ENCODE data around the gene INPP5A. TPM values are rescaled to one million over a fixed set of nuclear protein-coding genes. Genes with fewer than 3 reads are reported as not detected.

Gene INPP5A
- total RNA-seq, 1 experiment from 2014 or later, result 16.0 TPM

DNA sequence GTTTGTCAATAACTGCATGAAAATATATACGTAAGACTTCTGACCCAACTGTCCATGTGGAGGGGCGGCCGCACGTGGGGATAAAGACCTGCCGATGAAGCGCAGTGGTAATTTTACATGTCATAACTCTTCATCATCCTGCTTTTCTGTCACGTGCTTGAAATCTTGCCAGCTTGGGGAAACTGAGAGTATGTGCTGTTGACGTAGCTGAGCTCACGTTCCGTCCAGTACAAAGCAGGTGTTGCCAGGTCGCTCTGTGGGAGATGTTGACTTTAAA is 105.1 kb downstream of the INPP5A start:
- no peak for DNase-seq (ENCODE audit: low read depth)

DNA sequence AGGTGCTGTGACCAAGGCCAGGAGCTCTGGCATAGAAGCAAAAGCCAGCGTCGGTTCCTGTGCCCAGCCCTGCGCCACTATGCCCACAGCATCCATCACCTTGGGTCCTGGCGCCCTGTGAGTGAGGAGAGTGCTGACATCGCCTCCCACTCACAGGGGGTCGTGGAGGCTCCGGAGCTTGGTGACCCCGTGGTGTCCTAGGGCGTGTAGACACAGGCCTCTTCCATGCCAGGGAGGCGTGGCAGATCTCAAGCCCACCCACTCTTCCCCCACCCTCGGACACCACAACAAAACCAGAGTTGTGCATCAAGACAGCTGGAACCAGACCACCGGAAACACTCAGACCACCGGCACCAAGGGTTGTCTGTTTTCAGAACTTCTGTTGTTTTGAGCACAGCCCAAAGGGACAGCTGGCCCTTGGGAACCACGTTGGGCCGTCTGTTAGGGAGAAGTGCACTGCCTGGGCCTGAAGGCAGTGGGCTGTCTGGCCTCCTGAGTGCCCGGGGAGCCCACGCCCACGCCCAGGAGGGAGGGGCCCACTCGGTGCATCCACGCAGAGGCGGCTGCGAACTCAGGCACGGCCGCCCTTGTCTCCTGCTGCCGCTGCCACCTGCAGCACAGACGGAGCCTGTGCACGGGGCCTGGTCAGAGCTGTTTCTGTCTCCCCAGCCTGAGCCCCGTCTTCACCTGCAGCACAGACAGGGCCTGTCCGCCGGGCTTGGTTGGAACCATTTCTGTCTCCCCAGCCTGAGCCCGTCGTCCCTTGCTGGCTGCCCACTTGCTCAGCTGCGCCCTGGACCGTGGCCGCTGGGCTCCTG is 106.3 kb downstream of the INPP5A start:
- no peak for DNase-seq (ENCODE audit: low read depth)

DNA sequence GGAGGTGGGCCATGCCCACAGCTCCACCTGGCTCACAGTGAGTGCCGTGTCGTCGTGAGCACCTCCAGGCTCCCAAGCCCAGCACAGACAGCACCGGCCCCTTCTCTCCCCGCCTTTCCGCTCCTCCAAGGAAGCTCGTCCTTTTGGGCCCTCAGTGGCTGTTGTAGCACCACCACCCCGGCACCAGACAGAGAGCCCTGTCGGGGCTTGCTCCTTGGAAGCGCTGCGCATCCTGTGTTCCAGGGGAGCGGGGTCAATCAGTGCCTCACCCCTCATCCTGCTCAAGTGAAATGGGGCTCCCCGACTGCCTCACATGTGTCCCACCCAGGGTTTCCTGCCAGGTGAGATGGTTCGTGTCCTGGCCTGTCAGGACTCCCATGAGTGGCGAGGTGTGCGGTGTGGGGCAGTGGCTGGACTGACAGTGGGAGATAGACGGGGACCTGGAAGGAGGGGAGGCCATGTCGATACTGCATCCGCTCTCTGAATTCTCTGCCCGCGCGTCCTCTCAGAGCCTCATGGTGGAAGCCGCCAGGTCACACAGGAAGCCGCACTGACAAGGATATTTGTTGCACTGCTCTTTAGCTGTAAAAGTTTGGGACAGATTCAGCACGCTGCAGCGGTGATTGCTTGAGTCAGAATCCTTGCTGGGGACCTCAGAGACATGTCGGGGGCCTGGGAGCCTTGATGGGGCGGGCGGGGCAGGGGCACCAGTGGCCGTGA is 107.1 kb downstream of the INPP5A start:
- no peak for DNase-seq (ENCODE audit: low read depth)

DNA sequence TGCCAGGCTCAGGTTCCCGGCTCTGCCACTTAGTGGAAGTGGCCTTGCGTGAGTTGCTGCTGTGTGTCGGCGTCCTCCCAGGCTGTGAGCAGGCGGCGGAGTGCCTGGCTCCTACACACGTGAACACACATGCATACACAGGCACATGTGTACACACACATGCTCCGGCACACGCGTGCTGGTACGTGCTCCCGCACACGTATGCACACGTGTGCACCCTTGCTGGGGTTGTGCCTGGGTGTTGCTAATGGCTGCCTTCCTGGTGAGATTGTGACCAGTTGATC is 107.6 kb downstream of the INPP5A start:
- no peak for DNase-seq (ENCODE audit: low read depth)

DNA sequence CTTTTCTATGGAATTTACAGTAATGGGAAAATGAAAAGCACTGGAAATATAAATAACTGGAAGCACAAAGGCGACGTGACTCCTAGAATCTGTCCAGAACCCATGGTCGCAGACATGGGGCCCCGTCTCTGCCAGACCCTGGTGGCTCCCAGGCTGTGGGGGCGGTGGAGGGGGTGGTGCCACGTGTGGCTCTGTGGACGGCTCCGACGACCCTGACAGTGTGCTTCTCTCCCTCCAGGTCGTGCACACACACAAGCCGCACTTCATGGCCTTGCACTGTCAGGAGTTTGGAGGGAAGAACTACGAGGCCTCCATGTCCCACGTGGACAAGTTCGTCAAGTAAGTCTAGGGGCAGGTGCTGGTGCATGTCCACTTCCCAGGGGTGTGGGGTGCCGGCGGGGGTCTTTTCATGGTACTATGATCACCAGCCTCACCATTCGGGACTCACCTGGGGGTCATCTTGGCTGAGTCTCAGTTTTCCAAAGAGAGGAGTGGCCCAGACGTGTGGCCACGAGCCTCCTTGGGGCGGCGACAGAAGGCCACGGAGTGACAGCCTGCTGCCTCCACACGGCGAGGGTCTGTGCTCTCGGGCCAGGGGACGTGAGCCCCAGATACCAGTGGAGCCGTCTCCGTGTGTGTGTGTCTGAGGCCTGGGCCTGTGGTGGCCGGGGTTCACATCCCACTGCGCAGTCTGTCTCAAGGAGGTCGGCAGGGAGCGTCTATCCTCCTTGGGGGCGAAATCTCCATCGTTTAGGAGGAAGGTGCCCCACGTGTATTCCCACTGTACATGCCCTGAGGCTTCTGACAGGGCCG is 108.2 kb downstream of the INPP5A start:
- no peak for DNase-seq (ENCODE audit: low read depth)

DNA sequence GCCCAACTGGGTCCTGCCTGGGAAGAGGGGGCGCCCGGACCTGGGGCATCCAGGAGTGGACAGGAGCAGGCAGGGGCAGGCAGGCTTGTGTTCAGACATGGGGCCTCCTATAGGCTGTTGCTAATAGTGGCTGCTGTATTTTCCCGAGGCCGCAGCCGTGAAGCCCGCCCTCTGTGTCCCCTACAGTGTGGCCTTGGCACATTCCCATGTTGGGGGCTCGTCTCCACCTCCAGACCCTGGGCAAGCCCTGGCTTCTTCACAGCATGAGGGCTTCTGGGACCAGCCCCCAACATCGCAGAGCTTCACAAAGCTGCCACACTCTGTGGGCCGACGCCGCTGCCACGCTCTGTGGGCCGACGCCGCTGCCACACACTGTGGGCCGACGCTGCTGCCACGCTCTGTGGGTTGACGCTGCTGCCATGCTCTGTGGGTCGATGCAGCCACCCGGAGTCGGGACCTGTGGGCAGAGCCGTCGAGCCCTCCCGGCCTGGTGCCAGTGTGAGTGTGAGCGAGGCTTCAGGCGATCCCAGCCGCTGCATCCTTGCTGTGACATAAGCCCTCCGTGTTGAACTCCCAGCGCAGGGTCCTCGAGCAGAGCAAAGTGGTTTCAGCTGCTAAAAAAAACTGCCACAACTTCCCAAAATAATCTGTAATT is 109.0 kb downstream of the INPP5A start:
- no peak for DNase-seq (ENCODE audit: low read depth)

DNA sequence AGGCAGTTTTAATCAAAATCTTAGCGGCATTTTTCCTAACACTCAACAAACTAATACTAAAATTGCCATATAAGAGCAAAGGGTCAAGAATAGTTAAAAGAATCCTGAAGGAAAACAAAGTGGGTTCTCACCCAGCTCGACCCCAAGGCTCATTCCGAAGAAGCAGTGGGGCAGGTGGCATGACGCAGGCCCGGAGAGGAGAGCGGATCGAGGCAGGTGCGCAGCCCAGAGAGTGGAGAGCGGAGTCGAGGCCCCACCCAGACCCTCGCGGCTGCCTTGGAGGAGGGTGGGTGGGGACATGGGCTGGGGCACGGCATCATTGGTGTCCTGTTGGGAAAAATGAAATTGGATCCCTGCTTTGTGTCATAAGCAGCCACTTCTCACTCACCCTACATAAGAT is 109.8 kb downstream of the INPP5A start:
- DNase-seq (ENCODE audit: low read depth), result no peak

DNA sequence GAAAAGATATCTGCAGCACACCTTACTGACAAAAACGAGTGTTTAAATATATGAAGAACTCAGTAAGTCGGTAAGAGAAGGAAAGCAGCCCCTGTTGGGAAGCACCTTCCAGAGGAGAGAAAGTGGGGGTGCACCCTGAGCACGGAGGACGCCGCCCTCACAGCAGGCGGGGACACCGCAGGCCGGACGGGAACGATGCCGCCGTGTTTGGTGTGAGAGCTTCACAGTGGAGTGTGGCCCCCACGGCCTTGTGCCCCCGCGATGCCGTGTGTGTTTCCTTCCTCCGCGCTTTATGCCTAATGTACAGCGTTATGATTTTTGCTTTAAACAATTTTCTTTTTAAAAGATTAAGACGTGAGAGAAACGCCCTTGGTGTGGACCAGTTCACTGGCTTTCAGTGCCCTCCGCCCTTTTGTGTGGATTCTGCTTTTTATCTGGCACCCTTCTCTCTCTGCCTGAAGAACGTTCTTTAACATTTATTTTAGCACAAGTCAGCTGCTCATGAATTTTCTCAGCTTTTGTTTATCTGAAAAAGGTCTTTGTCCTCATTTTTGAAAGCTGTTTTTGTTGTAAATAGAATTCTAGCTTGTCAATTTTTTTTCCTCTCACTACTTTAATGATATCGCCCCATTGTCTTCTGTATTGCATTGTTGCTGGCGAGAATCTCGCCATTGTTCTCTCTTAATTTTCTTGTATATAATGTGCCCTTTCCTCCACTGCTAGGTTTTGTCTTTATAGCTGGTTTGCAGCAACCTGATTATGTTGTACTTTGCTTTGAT is 110.7 kb downstream of the INPP5A start:
- no peak for DNase-seq (ENCODE audit: low read depth)

DNA sequence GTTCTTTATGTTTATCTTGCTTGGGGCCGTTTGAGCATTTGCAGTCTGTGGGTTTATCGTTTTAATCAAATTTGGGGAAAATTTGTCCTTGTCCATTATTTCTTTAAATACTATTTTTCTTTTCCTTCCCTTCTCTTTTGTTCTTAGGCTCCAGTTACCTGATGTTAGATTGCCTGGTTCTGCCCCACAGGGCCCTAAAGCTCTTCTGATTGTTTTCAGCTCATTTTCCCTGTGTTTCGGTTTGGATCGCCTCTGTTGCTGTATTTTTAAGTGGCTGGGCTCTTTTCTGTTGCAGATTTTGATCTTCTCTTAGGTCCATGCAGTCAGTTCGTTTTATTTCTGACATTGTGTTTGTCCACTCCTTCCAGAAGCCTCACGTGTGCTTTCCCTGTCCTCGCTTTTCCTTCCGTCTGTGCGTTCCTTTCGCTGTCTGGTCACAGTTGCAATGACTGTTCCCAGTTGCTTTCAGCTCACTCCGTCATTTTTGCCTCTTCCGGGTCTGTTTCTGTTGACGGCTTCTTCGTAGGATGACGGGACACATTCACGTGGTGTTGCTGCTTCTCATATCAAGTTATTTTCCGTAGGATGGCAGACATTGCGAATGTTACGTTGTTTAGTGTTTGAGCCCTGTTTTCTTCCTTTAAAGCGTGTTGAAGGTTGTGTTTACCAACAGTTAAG is 111.4 kb downstream of the INPP5A start:
- DNase-seq (ENCODE audit: low read depth), result no peak

DNA sequence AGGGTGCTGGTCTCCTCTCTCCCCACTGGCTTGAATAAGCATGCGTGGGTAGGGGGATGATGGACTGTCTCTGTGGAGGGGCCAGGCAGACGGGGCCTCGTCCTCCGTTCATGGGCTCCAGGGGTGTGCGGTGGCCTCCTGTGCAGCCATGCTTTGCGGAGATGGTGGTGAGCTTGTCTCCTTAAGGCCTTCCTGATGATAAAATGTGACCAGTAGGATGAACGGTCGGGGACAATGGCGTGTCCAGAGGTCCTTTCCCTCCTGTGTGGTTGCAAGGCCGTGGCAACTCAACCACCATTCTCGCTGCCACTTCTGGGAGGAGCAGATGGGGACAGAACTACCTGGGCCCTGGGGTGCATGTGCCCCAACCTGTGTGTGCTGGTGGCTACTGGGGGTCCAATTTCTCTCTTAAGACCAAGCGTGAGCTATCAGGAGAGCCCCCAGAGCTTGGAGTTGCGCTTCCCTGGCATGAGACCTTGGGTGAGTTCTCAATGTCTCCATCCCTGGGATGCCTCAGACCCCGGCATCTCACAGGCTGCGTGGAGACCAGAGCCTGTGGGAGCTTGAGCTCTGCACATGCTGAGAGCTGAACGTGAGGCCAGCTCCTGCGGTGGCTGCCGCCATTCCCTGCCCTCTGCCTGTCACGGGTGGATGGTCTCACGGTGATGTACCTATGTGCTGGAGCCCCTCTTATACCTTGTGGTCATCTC is 112.2 kb downstream of the INPP5A start:
- no peak for DNase-seq (ENCODE audit: low read depth)

DNA sequence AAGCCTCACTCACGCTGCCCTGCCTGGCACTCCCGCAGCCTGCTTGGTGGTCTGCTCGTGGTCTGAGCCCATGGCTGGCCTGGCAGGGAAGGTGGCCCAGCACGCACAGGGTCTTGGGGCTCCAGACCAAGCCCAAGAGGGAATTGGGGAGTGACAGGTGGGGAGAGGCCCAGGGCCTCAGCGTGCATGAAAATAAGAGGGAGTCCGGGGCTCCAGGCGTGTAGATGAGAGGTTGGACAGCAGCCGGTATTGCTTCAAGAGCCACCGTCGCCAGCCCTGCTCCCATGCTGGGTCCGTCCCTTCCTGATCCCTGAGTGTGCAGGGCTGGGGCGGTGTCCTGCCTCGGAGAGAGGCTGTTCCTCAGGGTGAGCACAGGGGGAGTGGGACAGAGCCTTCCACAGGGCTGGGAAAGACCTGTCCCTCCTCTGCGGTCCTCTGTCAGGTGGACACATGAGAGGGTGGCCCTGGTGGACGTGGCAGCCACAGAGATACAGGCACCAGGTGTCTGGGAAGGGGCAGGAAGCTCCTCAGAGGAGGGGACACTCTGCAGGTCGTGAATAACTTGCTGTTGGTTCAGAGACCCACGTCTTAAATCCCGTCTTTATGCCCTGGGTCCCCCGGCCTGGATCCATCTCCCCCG is 113.1 kb downstream of the INPP5A start:
- no peak for DNase-seq (ENCODE audit: low read depth)

DNA sequence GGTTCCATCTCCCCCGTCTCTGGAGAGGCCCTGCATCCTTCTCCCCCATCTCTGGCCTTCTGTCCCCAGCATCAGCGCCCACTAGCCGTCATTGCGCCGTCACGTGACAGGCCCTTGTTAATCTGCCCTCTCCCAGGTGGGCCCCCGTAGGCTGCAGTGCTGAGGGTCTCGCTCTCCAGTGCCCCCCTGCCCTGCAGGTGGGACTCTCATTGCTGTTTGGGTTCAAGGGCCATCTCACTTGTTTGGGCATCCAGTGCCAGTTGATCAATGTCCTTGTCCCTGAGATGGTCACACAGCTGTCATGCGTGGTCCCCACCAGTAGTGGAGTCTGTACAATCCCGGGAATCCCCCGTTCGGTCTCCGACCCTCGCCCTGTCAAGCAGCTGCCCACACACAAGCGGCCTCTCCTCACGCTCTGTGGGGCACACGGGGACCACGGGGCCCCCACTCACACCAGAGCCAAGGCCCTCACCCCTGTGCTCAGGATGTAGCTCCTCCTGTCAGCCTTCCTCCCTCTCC is 114.0 kb downstream of the INPP5A start:
- no peak for DNase-seq (ENCODE audit: low read depth)

DNA sequence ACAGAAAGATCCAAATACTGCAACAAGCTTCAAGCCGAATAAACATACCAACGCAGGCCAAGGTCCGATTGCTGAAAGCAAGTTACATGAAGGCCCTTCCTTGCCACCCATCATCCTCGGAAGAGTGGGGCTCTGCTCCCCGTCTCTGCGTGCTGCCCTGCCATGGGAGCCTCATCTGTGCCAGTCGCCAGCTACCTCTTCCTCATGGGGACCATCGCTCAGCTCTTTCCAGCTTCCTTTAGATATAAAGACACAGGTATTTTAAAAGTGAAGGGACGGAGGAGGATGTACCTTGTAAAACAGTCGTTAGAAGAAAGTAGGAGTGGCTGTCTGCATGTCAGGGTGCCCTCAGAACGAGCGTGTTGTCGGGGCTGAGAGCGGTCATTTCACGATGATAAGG is 114.9 kb downstream of the INPP5A start:
- DNase-seq (ENCODE audit: low read depth), result no peak

DNA sequence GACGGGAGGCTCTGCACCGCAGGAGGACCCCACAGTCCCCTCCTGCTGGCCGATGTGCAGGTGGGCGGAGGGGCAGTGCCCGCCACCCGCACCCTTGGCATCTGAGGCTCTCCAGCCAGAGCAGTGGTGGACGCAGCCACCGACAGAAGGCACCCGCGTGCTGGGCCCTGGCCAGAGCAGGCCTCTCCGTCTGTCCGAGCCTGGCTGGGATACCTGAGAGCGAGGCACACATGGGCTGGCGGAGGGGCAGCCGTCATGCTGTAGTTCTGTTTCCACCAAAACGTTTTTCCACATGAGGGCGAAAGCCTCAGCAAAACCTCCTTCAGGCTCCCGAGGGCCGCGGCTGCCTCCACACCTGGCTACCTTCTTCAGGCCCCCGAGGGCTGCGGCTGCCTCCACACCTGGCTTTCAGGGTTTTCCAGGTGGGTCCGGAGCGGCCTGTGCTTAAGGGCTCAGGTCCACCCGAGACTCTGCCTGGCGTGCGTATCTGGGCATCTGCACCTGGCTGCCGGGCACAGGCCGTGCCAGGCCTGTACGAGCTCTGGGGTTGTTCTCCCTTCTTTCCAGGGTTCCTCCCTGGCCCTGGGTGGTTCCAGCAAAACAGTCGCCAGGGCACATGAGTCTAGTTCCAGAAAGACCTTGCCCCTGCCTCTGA is 115.5 kb downstream of the INPP5A start:
- no peak for DNase-seq (ENCODE audit: low read depth)

DNA sequence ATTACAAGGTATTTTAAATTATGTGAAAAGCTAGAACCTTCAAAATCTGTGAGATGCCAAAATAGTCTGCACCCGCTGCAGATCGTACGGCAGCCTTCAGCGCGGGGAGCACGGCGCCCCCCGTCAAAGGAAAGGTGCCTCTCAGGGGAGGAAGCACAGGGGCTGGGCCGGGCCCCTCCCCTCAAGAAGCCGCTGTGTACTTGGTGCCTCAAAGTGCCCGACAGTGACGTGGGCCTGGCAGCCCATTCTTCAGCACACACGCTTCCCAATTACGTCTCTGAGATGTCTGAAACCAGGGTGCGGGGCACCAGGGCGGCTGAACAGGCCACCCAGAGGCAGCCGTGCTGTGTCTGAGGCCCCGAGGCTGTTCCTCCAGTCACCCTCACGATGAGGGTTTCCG is 116.1 kb downstream of the INPP5A start:
- DNase-seq (ENCODE audit: low read depth), result no peak

DNA sequence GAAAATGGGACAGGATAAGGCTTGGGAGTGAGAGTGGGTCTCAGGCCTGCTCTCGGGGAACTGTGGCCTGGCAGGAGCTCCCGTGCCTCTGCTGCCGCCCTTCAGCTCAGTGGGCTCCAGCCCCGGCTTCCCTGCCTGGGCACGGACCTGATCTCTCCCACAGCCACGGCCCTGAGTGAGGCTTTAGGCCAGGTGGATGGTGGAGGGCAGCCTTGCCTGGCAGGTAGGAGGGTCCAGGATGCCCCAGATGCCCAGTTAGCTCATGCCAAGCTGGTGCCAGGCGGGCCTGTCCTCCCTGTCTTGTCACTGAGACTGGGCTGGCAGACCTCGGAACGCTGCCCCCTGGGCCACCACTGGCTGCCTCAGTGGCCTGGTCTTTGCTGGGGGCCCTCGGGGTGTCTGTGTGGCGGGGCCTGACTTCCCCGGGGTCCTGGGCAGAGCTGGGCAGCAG is 116.6 kb downstream of the INPP5A start:
- no peak for DNase-seq (ENCODE audit: low read depth)

DNA sequence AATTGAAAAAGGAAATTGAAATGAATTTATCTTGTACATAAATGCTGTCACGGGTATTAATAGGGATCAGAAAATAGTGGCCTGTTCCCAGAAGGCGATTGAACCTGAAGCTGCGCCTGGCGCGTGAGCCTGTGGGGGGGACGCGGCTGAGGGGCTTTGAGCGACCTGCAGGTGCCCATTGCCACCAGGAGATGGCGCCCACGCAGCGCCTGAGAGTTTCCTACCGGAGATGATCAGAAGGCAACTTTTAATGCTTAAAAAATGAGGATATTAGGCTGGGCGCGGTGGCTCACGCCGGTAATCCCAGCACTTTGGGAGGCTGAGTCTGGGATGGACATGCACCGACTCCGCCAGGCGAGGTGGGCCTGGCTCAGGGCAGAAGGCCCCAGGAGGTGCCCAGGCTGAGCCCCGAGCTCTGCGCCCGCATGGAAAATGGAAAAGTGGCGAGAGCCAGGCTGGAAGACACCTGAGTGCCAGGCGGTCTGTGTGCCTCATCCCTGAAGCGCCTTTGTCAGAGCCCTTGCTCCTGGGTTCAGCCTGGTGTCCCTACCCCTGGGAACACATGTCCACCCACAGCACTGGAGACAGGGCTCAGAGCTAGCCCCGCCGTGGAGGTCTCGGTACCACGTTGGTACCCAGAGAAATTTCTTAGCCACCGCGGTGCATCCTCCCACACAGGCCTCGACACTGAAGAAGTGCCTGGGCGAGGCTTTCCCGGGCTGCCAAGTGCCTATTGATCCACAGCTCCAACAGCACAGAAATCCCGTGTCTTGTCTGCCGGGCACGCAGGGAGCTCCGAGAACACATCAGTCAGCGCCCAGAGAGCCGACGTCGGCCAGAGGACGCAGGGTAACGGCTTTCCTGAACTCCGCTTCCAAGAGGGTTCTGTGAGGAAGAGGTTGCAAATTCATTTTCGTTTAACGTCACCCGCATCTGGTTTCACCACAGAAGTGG is 117.4 kb downstream of the INPP5A start:
- DNase-seq (ENCODE audit: low read depth), result peak; percentile 38

DNA sequence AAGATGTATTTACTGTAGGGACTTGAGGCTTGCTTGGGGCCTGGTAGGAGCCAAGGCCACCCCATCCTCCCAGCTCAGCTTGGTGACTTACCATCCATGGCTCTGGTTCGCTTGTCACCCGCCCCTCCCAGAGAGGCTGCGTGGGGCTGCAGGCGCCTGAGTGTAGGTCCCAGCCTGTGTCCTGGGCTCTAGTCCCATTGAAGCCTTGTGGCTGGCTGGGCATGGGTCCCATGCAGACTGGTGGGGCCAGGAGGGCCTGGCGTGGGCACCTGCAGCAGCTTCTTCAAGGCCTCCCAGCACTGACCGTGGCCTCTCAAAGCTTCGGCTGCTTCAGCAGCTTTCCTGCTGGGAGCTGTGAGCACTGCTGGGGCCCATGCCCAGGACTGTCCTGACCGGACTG is 118.1 kb downstream of the INPP5A start:
- DNase-seq (ENCODE audit: low read depth), result no peak

All from LHCN-M2 (cell line).